GM19468 (cell line): Measurements from ENCODE around the gene ZNF511.
"Not testable (repeated sequence)": the region's sequence is repeated elsewhere in the genome, so short reads cannot be mapped to it uniquely, and the experiment has no call there.

Experiments
- ATAC-seq: cut with Tn5 transposase; IDR thresholded peaks from one replicate; pipeline ENCODE4 v1.9.1; 2021; ENCODE audit warnings: mild to moderate bottlenecking, moderate library complexity, moderate number of reproducible peaks; ENCODE audit not compliant: unreplicated experiment; ENCODE audit errors: extremely low read depth

Gene ZNF511

GRCh38 chr10:133308421-133309099 lies at the start of gene ZNF511, which contains the start of gene TUBGCP2:
TSS of gene ZNF511 (plus strand) at chr10:133308914. CDS start at chr10:133308944, 30 bp downstream.
TSS of gene TUBGCP2 (minus strand) at chr10:133308872. CDS start at chr10:133302941, 5,931 bp downstream.
- ATAC-seq = peak; percentile 68

GRCh38 chr10:133259602-133259989 lies 49.1 kb upstream of the ZNF511 start:
- no peak for ATAC-seq

GRCh38 chr10:133260895-133261725 lies 47.6 kb upstream of the ZNF511 start:
- ATAC-seq = peak; percentile 27

GRCh38 chr10:133261726-133262325 lies 46.9 kb upstream of the ZNF511 start:
- ATAC-seq = peak; percentile 17

- no peak for ATAC-seq
Measured at GRCh38 chr10:133262696-133263095, 46.0 kb upstream of the ZNF511 start.

- no peak for ATAC-seq
Measured at GRCh38 chr10:133263674-133264073, 45.0 kb upstream of the ZNF511 start.

GRCh38 chr10:133264461-133264860 lies 44.3 kb upstream of the ZNF511 start:
- ATAC-seq = no peak

GRCh38 chr10:133265052-133265451 lies 43.7 kb upstream of the ZNF511 start:
- ATAC-seq = not testable (repeated sequence)

GRCh38 chr10:133266056-133266795 lies 42.5 kb upstream of the ZNF511 start:
- ATAC-seq = no peak

GRCh38 chr10:133267293-133267692 lies 41.4 kb upstream of the ZNF511 start:
- no peak for ATAC-seq

GRCh38 chr10:133267829-133268228 lies 40.9 kb upstream of the ZNF511 start:
- no peak for ATAC-seq

GRCh38 chr10:133268532-133268931 lies 40.2 kb upstream of the ZNF511 start:
- ATAC-seq = no peak

GRCh38 chr10:133269367-133269766 lies 39.3 kb upstream of the ZNF511 start:
- no peak for ATAC-seq

GRCh38 chr10:133270204-133270603 lies 38.5 kb upstream of the ZNF511 start:
- ATAC-seq = no peak

GRCh38 chr10:133270773-133271297 lies 37.9 kb upstream of the ZNF511 start:
- ATAC-seq = no peak

GRCh38 chr10:133271521-133272300 lies 37.0 kb upstream of the ZNF511 start:
- ATAC-seq = no peak

- ATAC-seq = no peak
Measured at GRCh38 chr10:133272301-133272963, 36.3 kb upstream of the ZNF511 start.

- no peak for ATAC-seq
Measured at GRCh38 chr10:133272964-133273420, 35.7 kb upstream of the ZNF511 start.
